HG03060 (cell line): ENCODE results near the gene PPL.
A peak's percentile ranks its signal among the peaks of the same experiment; 100 is the strongest.
"Not testable (repeated sequence)": the region's sequence is repeated elsewhere in the genome, so short reads cannot be mapped to it uniquely, and the experiment has no call there.

Source experiments
- ATAC-seq: cut with Tn5 transposase; IDR thresholded peaks from one replicate; pipeline ENCODE4 v1.9.1; 2021; ENCODE audit warnings: low read depth, moderate number of reproducible peaks; ENCODE audit not compliant: unreplicated experiment

Gene PPL, protein sequence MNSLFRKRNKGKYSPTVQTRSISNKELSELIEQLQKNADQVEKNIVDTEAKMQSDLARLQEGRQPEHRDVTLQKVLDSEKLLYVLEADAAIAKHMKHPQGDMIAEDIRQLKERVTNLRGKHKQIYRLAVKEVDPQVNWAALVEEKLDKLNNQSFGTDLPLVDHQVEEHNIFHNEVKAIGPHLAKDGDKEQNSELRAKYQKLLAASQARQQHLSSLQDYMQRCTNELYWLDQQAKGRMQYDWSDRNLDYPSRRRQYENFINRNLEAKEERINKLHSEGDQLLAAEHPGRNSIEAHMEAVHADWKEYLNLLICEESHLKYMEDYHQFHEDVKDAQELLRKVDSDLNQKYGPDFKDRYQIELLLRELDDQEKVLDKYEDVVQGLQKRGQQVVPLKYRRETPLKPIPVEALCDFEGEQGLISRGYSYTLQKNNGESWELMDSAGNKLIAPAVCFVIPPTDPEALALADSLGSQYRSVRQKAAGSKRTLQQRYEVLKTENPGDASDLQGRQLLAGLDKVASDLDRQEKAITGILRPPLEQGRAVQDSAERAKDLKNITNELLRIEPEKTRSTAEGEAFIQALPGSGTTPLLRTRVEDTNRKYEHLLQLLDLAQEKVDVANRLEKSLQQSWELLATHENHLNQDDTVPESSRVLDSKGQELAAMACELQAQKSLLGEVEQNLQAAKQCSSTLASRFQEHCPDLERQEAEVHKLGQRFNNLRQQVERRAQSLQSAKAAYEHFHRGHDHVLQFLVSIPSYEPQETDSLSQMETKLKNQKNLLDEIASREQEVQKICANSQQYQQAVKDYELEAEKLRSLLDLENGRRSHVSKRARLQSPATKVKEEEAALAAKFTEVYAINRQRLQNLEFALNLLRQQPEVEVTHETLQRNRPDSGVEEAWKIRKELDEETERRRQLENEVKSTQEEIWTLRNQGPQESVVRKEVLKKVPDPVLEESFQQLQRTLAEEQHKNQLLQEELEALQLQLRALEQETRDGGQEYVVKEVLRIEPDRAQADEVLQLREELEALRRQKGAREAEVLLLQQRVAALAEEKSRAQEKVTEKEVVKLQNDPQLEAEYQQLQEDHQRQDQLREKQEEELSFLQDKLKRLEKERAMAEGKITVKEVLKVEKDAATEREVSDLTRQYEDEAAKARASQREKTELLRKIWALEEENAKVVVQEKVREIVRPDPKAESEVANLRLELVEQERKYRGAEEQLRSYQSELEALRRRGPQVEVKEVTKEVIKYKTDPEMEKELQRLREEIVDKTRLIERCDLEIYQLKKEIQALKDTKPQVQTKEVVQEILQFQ (N-terminal part only)

DNA sequence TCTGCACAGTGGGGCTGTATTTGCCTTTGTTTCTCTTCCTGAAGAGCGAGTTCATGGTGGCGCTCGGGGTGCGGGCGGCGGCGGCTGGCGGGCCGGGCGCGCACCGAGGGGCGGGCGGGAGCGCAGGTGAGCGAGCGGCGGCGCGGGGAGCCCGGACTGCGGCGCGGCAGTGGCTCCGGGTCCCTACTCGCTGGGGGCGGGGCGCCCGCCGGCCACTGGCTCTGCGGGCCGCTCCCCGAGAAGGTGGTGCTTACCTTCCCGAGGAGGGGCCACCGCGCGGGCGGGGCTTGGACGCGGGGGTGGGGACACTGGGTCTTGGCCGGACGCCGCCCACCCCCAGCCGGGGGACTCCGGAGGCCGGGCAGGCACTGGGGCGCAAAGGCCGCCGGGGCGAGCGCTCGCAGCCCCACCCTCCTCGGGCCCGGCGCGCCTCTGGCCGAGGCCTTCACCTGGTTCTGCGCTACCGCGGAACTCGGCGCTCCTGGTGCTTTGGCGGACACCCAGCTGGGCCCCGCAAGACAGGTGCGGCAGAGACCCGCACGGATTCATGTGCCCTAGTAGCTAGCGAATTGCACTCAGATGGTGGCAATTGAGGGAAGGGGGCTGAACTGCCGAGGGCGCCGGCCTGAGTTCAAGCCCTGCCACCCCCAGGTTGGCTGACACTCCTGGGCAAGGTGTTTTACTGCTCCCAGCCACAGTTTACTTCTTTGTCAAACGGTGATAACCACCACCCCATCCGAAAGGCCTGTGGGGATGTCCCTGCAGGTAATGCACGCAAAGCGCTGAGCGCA lies at the start of gene PPL:
PPL (minus strand) TSS at position 158 of the 791 bp plus-strand sequence; CDS start at position 55, 103 bp downstream.
- ATAC-seq, result no peak

DNA sequence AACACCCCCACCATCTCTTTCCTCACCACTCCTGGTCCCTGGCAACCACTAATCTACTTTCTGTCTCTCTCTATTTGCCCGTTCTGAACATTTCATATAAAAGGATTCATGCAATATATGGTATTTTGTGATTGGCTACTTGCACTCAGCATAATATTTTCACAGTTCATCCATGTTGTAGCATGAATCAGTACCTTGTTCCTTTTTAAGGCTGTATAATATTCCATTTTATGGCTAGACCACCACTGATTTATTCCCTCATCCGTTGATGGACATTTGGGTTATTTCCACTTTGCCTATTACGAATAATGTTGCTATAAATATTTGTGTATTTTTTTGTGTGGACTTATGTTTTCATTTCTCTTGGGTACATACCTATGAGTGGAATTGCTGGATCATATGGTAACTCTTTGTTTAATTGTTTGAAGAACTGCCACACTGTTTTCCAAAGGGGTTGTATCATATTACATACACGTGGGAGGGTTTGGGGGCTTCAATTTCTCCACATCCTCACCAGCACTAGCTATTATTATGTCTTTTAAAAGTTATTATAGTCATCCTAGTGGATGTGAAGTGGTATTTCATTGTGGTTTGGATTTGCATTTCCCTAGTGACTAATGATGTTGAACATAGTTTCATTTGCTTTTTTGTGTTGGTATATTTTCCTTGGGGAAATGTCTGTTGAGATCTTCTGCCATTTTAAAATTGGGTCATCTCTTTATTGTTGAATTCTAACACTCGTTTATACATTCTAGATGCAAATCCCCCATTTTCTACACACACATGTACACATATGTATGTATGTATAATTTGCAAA lies 47.4 kb upstream of the PPL start:
- no peak for ATAC-seq

DNA sequence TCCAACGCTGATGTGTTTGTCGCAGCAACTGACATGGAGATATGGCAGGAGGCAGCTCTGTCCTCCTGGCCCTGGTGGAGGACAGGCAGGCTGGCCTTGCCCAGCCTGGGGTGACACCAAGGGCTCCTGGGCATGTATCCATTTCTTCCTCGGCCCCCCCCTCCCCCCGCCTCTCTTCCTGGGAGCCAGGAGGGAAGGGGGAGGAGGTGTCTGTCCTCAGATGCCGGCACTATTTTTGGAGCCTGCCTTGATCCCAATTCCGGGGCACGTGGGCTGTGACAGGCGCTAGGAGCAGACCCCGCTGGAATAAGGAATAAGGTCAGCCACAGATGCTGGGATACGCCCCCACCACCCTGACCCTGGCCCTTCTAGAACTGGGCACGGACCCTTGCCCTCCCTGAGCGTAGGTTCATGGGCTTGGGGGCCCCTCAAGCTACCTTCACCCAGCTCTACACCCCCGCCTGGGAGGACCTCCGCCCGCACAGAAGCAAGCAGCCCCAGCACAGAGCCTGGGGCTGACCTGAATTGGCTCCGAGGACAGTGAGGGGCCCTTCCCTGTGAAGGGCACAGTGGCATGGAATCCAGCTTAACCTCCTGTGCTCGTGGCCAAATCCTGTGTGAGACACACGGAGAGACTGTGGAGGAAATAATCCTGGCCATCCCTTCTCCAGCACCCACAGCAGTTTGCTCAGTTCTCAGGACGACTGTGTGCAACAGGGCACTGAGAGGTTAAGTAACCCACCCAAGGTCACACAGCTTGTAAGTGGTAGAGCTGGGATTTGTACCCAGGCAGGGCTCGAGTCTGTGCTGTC lies 45.3 kb upstream of the PPL start:
- ATAC-seq, result no peak

DNA sequence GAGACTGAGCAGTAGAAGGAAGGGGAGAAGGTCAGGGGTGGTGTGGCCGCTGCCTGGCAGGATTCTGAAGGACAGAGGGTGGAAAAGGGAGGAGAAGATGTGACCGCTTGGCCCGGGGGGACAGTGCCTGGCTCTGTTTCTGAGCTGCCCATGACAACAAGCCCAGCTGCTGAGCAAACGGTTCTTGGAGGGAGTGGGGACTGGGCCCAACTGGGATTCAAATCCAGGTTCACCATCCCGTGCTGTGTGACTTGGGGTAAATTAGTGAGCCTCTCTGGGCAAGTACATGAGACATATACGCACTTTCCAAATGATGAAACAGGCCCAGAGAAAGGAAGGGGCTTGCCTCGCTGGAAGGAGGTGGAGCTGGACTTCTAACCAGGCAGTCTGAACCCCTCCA lies 44.5 kb upstream of the PPL start:
- ATAC-seq, result no peak

DNA sequence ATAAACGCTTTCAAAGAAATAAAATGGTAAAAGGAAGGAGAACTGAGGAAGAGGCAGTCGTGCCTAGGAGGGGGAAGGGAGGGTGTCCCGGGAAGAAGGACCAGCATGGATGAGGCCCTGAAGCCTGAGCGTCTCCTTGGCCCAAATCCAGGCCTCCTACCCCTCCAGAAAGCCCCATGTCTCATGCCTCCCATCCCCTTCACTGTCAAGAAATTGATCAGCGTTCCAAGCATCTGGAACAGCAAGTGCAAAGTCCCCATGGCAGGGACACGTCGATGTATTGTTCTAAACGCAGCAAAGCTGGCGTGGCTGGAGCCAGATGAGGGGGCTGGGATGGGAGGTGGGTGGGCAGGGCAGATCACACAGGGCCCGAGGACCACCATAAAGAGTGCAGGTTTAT lies 43.7 kb upstream of the PPL start:
- no peak for ATAC-seq

DNA sequence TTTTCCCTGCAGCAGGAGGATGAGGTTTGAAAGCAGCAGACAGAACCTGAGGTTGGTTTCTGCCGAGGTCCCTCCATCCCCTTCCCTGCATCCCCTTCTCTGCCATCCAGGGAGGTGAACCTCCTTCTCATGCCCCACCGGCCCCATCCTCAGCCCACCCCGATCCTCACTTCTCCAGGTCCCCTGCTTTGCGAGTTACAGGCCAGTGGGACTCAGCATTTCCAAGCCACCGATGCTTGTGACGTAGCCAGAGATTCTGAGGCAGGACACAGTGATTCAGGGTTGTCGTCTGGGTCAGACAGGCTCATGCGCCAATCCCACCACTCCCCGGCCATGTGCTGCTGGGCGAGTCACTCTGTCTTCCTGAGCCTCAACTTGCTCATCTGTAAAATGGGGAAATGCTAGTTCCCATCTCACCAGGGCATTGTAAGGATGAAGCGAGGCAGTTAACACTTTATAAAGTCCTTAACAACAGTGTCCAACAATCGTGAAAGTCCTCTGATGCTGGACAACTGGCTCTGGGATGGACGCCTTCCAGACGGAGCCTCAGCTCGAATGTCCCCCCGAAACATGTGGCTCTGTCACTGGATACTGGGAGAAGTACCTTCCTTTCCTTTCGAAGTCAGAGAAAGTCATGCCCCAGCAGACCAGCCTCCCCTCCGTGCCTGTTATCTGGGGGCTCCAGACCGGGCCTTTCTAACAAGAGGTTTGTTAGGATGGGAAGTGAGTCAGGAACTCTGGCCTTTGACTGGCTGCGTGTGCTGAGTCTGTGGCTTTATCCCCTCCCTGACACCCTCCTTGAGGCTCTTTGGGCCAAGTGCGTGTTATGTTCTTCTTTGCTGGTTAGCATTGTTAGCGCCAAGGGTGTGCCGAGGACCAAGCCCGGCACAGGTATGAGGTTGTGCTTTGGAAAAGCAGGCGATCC lies 43.0 kb upstream of the PPL start:
- ATAC-seq, result no peak

DNA sequence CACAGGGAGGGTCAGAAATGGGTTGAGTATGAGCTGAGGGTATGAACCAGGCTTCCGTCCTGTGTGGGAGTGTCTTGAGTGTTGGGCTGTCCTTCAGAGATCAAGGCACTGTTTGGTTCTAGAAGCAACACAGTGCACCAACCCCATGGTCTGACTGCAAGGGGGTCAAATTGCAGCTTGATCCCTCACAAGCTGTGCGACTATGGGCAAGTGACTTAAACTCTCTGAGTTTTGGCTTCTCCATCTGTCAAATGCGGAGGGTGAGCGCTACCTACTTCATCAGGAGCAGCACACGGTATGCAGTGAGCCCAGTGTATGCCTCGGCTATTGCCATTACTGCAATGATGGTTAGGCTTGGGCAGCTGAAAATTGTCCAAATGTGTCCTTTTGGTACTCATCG lies 42.2 kb upstream of the PPL start:
- ATAC-seq, result no peak

DNA sequence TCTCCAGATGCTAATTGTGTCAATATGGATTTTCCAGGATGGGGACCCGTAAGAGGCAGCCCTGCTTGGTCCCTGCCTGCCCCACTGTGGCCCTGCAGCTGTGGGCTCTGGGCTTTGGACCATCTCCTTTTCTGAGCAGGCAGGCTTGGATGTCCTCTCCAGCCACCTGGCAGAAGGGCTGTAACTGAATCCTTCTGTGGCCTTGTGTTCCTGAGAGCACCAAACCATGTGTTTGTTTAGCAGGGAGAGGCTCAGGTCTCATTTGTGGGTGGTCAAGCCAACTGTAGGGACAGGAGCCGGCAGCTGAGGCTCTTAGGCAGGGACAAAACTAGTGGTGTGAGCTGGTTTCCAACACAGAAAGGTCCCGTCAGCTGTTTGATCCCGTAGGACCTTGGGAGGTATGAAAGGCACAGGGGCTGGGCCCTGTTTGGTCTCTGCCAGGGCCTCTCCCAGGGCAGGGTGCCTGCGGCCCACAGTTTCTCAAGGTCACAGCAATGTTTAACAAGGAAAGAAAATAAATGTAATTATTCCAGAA lies 39.7 kb upstream of the PPL start:
- no peak for ATAC-seq

DNA sequence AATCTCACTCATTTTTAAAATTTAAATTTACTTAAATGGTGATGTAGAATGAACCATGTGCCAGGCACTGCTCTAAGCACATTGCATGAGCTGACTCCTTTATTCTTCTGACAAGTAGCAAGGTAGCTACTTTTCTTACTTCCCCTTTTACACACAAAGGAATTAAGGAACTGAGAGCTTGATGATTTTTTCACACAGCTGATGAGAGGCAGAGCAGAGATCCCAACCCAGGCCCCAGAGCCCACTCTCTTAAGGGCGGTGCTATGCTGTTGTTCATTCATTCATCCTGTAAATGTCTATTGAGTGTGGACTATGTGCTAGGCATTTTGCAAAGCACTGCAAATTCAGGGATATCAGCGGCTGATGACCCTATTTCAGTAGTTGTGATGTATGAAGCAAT lies 39.1 kb upstream of the PPL start:
- ATAC-seq, result peak; percentile 91

DNA sequence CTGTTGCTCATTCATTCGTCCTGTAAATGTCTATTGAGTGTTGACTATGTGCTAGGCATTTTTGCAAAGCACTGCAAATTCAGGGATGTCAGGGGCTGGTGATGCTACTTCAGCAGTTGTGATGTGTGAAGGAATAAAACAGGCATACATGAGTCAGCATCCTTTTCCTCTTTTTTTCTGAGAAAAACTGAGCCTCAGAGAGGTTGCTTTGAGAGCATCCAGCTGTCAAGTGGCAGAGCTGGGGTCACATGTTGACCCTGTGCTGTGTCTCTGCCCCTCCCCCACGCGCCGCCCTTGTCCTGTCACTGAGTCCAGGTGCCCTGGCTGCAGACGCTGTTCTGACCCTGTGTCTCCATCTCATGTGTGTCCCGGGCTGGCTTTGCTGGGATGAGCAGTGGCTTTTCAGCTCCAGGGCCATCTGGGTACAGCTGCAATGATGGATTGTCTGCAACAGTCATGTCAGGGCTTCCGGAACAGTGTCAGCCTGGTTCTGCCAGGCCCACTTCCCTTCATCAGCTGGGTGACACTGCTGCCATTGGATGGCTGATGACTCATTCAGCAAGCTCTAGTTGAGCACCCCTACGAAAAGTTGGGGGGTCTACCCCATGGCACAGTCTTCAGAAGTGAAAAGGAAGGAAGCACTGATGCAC lies 36.1 kb upstream of the PPL start:
- ATAC-seq, result no peak

DNA sequence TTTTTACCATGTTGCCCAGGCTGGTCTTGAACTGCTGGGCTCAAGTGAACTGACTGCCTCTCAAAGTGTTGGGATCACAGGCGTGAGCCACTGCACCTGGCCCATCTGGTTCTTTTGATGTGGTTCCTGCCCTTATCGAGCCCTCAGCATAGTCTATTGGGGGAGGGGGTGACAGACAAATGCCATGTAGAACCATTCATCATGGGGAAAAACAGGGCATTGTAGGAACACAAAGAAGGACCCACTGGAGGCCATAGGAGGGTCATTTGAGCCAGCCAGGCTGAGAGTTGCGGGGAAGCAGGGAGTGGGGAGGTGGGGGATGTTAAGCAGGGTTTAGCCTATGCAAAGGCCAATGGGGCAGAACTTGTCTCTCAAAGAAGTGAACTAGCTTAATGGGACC lies 33.1 kb upstream of the PPL start:
- no peak for ATAC-seq

DNA sequence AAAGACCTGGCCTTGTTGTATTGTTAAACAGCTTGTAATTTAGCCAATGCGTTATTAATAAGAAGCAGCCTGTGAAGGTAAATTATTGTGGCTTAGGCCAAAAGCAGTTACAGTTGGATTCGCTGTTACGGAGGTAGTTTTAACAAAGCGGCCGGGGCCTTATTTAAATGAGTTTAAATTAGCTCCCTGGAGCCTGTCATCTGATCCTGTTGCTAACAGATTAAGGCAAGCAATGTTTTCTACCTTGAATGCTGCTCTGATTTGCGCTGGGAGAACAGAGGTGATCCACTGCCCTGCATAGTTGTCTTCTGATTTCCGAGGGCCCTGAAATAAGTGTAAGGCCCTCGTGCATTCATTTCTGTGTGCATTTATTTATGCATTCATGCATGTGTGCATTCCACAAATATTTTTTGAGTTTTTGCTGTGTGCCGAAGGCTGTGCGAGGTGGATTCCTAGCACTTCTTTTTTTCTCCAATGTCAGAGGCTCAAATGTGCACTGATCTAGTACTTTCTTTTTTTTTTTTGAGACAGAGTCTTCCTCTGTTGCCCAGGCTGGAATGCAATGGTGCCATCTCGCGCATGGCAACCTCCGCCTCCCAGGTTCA lies 32.0 kb upstream of the PPL start:
- ATAC-seq, result no peak

DNA sequence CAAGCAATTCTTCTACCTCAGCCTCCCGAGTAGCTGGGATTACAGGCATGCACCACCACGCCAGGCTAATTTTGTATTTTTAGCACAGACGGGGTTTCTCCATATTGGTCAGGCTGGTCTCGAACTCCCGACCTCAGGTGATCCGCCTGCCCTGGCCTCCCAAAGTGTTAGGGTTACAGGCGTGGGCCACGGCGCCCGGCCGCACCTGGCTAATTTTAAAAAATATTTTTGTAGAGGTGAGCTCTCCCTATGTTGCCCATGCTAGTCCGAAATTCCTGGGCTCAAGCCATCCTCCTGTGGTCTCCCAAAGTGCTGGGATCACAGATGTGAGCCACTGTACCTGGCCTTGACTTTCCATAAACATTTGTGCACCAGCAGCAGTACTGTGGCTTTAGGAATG lies 31.3 kb upstream of the PPL start:
- ATAC-seq, result not testable (repeated sequence)

DNA sequence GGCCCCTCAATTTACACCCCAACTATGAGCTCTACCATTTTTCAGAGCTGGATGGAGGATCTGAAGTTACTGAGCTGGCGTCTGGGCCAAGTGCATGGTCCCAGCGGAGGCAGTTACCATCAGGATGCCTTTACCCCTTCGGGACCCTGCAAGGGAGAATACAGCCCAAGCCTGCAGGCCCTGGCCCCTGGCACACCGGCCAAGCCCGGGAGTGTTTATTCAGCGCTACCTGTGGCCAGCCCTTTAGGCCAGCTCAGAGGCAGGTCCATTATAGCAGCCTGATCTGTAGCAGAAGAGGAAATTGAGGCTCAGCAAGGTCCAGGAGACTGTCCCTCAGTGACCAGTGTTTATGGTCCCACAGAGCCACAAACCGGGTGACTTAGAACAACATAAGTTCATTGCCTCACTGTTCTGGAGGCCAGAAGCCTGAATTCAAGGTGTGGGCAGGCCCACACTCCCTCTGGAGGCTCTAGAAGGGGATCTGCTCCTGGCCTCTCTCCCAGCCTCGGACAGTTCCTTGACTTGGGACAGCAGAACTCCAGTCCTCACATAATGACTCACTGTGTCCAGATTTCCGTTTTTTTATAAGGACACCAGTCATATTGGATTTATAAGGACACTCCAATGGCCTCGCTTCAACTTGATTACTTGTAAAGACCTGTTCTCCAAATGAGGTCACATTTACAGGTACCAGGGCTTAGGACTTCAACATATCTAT lies 29.9 kb upstream of the PPL start:
- ATAC-seq, result no peak

DNA sequence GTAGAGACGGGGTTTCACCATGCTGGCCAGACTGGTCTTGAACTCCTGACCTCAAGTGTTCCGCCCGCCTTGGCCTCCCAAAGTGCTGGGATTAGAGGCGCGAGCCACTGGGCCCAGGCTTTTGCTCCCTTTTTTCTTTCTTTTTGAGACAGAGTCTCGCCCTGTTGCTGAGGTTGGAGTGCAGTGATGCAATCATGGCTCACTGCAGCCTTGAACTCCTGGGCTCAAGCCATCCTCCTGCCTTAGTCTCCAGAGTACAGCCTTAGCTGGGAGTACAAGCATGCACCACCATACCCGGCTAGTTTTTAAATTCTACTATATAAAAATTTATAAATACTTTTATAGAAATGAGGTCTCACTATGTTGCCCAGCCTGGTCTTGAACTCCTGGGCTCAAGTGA lies 26.6 kb upstream of the PPL start:
- ATAC-seq, result not testable (repeated sequence)

DNA sequence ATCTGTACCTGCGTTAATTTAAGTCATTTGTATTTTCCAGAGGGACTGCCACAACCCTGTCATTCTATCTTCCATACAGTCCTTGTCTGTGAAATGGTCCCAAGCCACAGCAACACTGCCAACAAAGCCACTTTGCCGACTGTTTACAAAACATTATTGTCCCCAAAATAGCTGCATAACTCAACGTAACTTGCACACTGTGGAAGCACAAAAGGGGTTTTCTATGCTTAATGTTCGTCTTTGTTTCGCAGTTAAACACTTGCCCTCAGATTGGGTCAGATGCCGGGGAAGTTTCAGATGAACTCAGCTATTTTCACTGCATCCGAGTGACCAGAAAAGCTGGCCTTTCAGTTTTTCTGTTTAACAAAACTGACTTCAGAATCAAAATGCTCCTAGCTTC lies 25.8 kb upstream of the PPL start:
- no peak for ATAC-seq
